HG03108 (cell line): ENCODE results near the gene ANGPTL8.

Experiments used
- ATAC-seq: cut with Tn5 transposase; IDR thresholded peaks from one replicate; pipeline ENCODE4 v1.9.1; 2021; ENCODE audit warnings: moderate library complexity; ENCODE audit not compliant: unreplicated experiment

ANGPTL8 gene

DNA sequence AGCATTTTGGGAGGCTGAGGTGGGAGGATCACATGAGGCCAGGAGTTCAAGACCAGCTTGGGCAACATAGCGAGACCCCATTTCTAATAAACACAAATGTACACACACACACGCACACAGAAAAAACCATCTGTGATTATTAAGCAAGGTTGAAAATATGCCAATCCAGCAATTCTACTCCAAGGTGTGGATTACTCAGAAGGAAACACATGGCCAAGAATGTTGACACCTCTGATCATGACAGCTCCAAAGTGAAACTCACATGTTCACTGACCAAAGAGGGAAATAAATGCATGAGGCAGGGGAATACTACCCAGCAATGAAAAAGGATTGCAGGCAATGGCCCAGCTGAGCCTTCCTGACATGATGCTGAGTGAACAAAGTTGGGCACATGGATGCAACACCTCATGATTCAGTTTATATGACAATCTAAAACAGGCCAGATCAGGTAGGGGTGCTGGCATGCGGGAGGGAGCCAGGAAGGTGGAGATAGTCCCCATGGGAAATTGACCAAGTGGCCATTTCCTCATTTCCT is 18.5 kb downstream of the ANGPTL8 start:
- no peak for ATAC-seq

DNA sequence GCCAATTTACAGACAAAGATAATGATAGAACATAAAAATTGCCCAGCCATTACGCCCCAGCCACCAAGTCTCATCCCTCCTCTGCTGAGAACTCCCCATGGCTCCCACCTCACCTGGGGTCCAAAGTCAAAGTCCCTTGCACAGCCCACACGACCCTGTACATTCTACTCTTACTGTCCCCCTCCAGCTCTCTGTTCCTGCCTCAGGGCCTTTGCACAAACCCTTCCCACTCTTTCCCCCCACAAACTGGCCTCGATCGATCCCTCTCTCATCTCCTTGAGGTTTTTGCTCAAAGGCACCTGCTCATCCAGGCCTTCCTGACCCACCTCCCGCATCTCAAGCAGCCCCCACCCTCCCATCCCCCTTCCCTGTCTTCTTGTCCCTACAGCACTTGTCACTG is 21.6 kb downstream of the ANGPTL8 start:
- no peak for ATAC-seq

DNA sequence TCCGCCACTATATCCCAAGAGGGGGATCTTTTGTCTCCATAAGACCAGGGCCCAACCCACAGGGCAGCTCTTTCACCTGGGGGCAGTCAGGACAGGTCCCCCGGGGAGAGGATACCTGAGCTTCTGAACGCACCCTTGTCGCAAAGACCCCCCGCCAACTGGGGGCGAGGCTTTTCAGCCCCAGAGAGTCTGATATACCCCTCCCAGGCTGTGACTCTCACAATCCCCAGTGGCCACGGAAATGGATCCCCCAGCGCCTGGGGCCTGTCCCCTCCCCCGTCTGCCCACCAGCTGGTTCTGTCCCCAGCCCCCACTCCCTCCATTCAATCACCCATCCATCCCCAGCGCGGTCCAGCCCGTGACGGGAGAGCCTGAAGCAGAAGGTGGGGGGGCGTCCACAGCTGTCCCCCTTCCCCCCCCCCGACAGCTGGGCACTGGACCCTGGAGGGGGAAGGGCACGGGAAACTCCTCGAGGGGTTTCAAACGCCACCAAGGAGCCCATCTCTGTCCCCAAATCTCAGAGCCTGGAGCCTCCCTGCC is 22.1 kb downstream of the ANGPTL8 start:
- no peak for ATAC-seq

DNA sequence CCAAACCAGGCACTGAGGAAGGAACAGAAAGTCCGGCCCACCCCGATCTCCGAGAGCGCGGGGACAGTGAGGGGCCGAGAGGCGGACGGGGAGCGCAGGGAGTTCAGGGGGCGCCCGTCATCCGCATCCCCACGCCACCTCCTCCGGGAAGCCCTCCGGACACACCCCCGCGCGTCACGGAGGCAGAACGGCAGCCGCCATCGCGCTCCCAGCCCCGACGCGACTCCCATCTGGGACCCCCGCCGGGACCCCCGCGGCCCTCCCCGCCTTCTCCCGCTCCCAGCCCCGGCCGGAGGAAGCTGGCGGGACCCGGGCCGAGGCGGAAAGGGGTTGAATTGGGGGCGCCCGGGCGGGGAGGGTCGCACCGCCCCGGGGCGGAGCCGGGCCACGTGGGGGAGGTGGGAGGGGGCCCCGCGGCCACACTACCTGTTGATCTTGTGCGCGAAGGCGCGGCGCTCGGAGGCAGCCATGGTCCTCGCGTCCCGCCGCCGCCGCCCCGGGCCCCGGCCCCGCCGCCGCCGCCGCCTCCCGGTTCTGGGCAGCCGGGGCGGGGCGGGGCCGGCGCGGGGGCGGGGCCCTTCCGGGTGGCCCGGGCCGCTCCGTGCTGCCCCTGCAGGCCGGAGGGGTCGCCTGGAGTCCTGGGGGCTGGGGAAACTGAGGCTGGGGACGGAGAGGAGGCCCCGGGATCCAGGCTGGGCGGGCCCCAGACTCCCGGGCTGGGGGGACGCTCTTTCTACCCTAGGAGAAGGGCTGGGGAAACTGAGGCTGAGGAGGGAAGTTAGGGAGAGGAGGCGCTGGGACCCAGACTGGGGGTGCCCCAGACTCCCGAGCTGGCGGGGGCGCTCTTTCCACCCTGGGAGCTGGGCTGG is 22.8 kb downstream of the ANGPTL8 start, which contains the start of gene DOCK6:
Gene DOCK6, minus strand, starts transcription at position 554 of the 869 bp plus-strand sequence. Its CDS starts 84 bp downstream, at position 470.
- no peak for ATAC-seq

DNA sequence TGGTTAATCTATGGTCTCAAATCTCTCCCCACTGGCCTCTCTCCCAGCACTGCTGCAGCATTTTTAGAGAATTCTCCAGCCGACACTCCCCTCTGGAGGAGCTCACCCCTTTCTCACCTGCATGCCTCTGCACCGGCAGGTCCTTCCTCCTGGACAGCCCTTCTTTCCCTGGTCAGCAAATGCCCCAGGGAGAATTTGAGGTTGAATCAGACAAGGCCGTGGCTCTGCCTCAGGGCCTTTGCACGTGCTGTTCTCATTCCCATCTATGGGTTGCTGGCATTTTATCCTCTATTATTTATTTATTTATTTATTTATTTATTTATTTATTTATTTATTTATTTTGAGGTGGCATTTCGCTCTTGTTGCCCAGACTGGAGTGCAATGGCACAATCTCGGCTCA is 24.3 kb downstream of the ANGPTL8 start:
- no peak for ATAC-seq

DNA sequence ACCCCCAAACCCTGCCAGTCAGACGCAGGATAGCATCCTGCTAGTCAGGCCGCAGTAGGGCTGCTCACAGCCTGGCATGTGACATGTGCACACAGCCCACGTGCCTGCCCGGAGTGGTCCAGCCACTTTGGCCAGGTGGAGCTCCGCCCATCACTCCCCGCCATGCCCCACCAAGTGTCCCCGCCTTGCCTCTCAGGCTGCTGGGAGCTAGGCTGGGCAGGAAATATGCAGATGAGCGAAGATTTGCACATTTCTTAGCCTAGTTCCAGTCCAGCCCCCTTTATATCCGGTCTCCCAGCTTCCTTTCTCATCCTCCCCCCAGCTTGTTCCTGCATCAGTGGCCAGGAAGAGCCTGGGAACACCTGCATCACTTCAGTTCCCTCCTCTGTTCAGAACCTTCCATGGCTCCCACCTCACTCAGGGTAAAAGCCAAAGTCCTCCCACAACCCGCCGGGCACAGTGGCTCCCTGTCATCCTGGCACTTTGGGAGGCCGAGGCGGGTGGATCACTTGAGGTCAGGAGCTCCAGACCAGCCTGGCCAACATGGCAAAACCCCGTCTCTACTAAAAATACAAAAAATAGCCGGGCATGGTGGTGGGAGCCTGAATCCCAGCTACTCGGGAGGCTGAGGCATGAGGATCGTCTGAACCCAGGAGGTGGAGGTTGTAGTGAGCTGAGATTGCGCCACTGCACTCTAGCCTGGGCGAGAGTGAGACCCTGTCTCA is 25.2 kb downstream of the ANGPTL8 start:
- no peak for ATAC-seq

DNA sequence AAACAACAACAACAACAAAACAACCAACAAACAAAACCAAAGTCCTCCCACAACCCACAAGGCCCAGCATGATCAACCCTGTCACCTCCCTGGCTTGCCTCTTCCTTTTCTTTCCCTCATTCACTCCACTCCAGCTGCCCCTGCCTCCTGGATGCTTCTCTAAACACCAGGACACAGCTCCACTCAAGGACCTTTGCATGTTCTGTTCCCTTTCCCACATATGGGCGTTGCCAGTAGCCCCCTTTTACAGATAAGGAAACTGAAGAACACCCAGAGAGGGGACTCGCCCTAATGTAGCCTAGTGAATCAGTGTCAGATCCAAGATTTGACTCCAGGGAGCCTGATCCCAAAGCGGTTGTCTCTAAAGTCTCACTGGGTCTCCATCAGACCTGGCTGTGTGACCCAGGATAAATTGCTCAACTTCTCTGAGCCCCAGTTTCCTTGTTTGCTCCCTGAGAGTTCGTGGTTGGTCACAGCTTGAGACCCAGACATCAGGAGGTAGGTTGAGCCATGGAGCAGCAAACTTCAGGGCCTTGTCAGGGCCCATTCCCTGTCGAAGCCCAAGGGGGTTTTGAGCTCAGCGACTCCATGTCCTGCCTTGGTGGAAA is 25.9 kb downstream of the ANGPTL8 start:
- ATAC-seq = no peak

DNA sequence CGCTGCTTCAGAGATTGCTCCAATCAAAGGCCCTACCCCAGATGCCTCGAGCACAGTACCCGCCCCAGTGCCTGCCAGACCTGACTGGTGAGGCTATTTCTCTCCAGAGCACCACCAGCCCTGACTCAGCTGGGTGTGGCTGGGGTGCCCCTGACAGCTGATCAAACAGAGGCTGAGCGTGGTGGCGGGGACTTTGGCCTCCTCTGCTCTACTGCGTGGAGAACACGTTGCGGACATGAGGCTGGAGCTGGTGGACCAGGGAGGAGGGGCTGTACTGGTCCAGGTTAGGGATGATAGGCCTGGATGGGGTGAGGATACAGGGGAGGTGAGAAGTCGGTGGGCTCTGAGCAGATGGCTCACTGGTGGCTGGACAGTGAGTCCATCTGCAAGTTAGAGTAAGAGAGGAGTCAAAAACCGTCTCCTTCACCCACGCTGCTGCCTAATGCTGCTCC is 26.4 kb downstream of the ANGPTL8 start:
- ATAC-seq = no peak

DNA sequence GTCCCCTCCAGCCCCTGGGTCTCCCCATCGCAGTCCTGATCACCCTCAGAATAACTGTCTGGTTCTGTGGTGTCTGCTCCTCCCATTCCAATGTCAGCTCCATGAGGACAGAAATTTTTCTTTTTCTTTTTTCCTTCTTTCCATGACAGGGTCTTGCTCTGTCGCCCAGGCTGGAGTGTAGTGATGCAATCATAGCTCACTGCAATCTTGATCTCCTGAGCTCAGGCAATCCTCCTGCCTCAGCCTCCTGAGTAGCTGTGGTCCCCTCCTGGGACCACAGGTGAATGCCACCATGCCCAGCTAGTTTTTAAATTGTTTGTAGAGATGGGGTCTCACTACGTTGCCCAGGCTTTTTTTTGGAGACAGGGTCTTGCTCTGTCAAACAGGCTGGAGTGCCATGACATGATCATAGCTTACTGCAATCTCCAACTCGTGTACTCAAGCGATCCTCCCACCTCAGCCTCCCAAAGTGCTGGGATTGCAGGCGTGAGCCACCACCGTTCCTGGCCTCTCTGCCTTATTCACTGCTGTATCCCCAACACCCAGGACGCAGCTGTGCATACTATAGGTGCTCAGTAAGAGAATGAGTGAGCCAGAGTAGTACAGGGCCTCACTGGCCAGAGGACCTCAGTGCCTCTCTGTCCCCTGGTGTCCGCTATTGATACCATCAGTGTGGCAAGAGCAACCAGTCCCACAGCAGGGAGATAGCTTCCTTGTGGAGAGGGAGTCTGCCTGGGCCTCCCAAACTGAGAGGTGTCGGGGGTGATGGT is 28.1 kb downstream of the ANGPTL8 start:
- ATAC-seq = no peak

DNA sequence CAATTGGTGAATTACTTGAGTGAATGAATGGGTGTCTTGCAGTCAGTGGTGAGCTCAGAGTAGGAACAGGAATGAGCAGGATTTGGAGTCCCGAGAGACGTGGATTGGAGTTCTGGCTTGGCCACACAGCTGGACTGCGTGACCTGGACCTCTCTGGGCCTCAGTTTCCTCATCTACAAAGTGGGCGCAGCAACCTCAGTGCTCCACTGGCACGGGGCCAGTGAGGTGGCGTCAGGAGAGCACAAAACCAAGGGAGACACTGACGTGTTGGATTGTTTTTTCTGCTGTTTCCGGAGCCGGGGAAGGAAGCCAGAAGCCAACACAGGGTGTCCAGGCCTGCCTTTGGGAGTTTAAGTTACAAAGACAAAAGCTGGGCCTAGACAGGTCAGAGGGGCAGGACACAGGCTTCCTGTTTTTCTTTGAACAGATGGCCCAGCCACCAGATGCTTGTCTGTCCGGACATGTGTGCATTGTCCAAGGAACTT is 29.4 kb downstream of the ANGPTL8 start:
- no peak for ATAC-seq

DNA sequence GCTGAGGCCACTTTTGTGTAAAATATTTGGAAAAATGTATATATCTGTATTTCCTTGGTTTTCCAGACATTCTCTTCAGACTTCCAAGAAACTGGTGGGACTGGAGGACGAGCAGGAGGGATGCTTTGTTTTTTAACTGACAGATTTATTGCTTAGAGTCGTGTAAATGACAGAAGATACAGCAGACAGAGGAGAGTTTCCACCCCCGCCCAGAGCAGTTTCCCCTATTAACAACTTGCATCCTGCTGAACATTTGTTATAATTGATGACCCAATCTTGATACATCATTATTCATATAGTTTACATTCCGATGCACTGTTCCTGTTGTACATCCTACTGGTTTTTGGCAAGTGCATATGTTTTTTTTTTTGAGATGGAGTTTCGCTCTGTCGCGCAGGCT is 30.0 kb downstream of the ANGPTL8 start:
- no peak for ATAC-seq

DNA sequence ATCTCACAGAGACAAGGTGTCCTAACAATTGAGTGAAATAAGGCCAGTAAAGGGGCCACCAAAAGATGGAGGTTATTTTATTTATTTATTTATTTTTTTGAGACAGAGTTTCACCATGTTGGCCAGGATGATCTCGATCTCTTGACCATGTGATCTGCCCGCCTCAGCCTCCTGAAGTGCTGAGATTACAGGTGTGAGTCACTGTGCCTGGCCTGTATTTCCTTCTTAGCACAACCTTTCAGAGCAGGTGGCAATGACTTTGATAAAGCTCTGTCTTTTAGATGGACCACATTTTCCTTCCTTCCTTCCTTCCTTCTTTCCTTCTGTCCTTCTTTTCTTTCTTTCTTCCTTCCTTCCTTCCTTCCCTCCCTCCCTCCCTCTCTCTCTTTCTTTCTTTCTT is 33.9 kb downstream of the ANGPTL8 start:
- ATAC-seq = no peak

DNA sequence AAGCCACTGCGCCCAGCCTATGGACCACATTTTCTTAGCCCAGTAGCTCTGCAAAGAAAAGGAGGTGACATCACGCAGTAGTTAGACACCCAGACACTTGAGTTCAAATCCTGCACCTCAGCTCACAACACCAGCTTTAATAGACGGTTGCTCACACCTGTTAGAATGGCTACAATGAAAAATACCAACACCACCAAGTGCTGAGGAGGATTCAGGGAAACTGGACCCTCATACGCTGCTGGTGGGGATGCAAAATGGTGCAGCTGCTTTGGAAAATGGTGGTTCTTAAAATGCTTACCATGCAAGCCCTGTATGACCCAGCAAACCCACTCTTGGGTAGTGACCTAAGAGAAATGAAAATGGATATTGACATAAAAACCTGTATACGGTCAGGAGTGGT is 34.6 kb downstream of the ANGPTL8 start:
- ATAC-seq = no peak

DNA sequence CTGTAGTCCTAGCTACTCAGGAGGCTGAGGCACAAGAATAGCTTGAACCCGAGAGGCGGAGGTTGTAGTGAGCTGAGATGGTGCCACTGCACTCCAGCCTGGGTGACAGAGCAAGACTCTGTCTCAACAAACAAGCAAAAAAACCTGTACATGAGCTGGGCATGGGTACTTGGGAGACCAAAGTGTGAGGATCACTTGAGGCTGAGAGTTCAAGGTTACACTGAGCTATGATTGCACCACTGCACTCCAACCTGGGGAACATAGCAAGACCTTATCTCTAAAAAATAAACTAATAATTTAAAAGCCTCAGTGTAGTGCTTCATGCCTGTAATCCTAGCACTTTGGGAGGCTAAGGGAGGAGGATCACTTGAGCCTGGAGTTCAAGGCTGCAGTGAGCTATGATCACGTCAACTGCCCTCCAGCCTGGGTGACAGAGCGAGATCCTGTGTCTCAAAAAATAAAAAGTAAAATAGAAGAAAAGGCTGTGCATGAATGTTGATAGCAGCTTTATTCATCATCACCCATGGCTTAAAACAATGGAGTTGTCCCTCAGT is 35.2 kb downstream of the ANGPTL8 start:
- no peak for ATAC-seq

DNA sequence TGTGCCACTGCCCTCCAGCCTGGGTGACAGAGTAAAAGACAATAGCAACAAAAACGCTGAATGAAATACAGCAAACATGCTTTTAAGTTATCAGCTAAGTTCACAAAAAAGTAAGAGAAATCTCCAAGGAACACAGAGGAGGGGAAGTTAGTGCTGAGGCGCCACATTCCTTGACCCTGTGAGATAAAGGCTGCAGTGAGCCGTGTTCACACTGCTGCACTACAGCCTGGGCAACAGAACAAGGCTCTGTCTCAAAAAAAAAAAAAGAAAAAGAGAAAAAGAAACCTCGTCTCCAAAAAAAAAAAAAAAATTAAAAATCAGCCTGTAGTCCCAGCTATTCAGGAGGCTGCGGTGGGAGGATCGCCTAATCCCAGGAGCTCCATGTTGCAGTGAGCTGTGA is 39.3 kb downstream of the ANGPTL8 start:
- no peak for ATAC-seq

DNA sequence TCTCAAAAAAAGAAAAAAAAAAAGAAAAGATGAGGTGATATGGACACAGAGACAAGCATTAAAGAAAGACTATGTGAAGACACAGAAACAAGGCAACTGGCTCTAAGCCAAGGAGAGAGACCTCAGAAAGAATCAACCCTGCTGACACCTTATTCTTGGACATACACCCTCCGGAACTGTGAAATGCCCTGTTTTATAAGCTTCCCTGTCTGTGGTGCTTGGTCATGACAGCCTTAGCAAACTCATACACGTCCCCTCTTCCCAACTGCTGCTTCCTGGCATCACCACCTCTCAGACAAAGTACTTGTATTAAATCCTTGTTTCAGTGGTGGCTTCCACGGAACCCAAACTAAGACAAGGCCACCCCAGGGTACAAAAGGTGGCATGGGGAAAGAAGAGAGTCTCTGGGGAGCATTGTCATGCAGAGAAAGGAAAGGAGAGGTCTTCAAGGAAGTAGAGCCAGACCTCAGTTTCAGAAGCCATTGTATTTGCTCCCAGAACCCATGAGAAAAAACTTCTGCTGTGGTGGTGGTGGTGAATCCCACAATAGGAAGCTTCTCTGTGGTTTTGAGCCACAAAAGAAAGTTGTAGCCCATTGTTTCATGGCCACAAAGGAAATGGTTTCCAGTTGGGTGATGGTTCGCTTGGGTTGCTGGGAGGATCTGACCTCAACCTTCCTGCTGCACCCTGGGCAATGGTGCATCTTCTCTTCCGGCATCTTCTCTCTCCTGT is 40.3 kb downstream of the ANGPTL8 start:
- no peak for ATAC-seq

DNA sequence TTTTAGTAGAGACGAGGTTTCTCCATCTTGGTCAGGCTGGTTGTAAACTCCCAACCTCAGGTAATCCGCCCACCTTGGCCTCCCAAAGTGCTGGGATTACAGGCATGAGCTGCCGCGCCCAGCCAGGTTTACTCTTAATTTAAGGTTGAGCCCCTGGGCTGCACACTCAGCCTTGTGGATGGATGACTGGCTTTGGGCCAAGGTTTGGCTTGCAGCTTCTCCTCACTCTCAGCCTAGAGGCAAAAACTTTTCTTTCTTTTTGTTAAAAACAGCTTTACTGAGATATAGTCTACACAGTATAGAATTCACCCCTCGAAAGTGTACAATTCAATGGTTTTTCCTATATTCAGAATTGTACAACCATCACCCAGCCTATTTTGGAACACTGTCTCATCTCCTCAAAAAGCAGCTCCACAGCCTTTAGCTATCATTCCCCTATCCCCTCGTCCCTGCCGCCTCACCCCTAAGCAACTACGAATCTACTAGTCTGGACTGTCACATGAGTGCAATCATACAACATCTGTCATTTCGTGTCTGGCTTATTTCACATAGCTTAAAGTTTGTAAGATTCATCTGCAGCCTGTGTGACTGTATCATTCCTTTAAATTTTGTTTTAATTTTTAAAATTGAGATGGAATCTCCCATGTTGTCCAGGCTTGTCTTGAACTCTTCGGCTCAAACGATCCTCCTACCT is 42.1 kb downstream of the ANGPTL8 start:
- ATAC-seq = no peak

DNA sequence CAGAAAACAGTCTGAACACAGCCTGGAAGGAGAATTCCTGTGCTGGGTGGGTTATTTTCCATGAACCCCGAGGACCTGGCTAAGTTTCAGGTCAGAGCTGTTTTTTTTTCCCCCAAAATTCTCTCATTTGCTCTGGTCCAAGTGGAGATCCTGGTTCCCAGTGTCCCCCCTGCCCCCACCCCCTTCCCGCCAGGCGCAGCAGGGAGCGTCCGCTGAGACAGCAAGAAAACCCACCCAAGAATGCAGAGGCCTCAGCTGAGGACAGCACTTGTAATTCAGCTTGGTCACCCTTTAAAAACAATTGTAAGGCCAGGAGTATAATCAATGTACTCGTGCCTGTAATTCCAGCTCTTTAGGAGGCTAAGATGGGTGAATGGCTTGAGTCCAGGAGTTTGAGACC is 45.1 kb downstream of the ANGPTL8 start:
- ATAC-seq = no peak
